A673 (cell line): ENCODE results near the gene WNT7A. TPM values are rescaled to one million over a fixed set of nuclear protein-coding genes. Genes with fewer than 3 reads are reported as not detected.

ENCODE experiments used
- BruUV-seq: library from RNA; stranded (reverse); fragments of 400-500 nt; replicated peaks from 2 replicates; lab custom pipeline; 2021; lab: Mats Ljungman, UMichigan
- CTCF ChIA-PET: fragments of 300-600 bp; sonication (Branson Sonifier 250); formaldehyde crosslinking; loops from one replicate; lab custom pipeline; 2022; ENCODE audit warnings: antibody characterized with exemption; lab: Charles Lee
- POLR2A ChIA-PET: fragments of 300-600 bp; sonication (Branson Sonifier 250); formaldehyde crosslinking; loops from one replicate; lab custom pipeline; 2022; ENCODE audit warnings: antibody characterized with exemption; ENCODE audit not compliant: low non-redundant PET; lab: Charles Lee
- DNase-seq: peaks from one replicate; pipeline ENCODE4 v3.0.0-alpha.2; 2015; ENCODE audit warnings: low spot score
- H3K27ac ChIP-seq: fragments of 200-600 bp; sonication (generic); 2 replicates; pipeline ENCODE4 v1.5.1; 2016; ENCODE audit warnings: mixed run types, low read depth, mild to moderate bottlenecking, mixed read lengths, antibody characterized with exemption, low read length; ENCODE audit not compliant: poor library complexity, severe bottlenecking
- H3K27me3 ChIP-seq: fragments of 200-600 bp; sonication (generic); replicated peaks from 2 replicates; pipeline ENCODE4 v1.6.1; 2017; ENCODE audit warnings: mixed run types, low read depth, mild to moderate bottlenecking, mixed read lengths, antibody characterized with exemption, low read length; ENCODE audit not compliant: insufficient read depth, poor library complexity
- H3K36me3 ChIP-seq: fragments of 200-600 bp; sonication (generic); 2 replicates; pipeline ENCODE4 v1.6.1; 2016; ENCODE audit warnings: mixed run types, mild to moderate bottlenecking, mixed read lengths, antibody characterized with exemption, low read length; ENCODE audit not compliant: insufficient read depth, poor library complexity, severe bottlenecking
- H3K4me1 ChIP-seq: fragments of 200-600 bp; sonication (generic); 2 replicates; pipeline ENCODE4 v1.6.1; 2017; ENCODE audit warnings: mixed run types, mild to moderate bottlenecking, mixed read lengths, antibody characterized with exemption, low read length; ENCODE audit not compliant: insufficient read depth, poor library complexity, severe bottlenecking
- H3K4me3 ChIP-seq: fragments of 200-600 bp; sonication (generic); 2 replicates; pipeline ENCODE4 v1.5.1; 2016; ENCODE audit warnings: low read depth, mixed run types, mild to moderate bottlenecking, mixed read lengths, low read length; ENCODE audit not compliant: poor library complexity, severe bottlenecking
- H3K9me3 ChIP-seq: fragments of 200-600 bp; sonication (generic); 2 replicates; pipeline ENCODE4 v1.6.1; 2016; ENCODE audit warnings: mixed run types, low read depth, mild to moderate bottlenecking, mixed read lengths, antibody characterized with exemption, low read length; ENCODE audit not compliant: poor library complexity, severe bottlenecking
- CTCF ChIP-seq: fragments of 300-800, 200-600 bp; sonication (generic); conservative IDR thresholded peaks from 2 replicates; pipeline ENCODE4 v1.5.1; 2017; ENCODE audit warnings: low read depth, mild to moderate bottlenecking, antibody characterized with exemption, low read length, moderate library complexity, mixed read lengths
- EZH2 ChIP-seq: fragments of 200-600 bp; sonication (generic); IDR thresholded peaks from 2 replicates; pipeline ENCODE4 v1.6.1; 2017; ENCODE audit warnings: borderline replicate concordance, low read depth, mild to moderate bottlenecking, mixed read lengths, antibody characterized with exemption, low read length; ENCODE audit not compliant: poor library complexity, severe bottlenecking
- intact Hi-C: fragments of 100-400 bp; cut with micrococcal nuclease; formaldehyde crosslinking; loops from one replicate; pipeline ENCODE4 v1.10.0; 2022; ENCODE audit not compliant: unreplicated experiment
- total RNA-seq: library from RNA; stranded (reverse); gene quantifications from 2 replicates; pipeline ENCODE4 v1.2.3, GENCODE V29; 2021

The WNT7A gene
- total RNA-seq, 1 experiment from 2014 or later: not detected

DNA sequence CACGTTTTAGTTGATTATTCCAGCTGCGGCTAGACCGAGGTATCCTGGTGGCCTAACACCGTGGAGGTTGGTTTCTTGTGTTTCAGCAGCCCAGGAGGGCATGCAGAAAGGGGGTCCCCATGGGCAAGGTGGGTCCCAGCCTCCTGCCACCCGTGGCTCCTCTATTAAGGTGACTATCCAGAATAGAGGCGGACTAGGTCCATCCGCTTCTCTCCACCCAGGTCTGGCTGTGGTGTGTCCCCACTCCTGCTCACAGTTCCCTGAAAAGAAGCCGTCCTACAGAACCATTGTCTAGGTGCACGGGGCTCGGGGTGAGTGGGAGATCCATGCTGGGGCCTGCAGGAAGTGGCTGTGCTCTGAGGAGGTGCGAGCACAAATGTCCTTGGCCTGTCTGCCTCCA, 81.5 kb downstream of the WNT7A start:
- no peaks in the 10 kb centered on the region for H3K9me3 ChIP-seq
- ChIA-PET POLR2A (no interaction called here), CTCF (no interaction called here)
- no peak overlapping the region for H3K4me3 ChIP-seq
- no peaks in the 10 kb centered on the region for H3K4me1 ChIP-seq
- DNase-seq: no peak
- H3K27me3 ChIP-seq: no peaks in the 10 kb centered on the region
- TF ChIP-seq EZH2 (no peak), CTCF (no peak)
- no TSS peak for BruUV-seq
- H3K36me3 ChIP-seq: no peaks in the 10 kb centered on the region
- intact Hi-C loops: no loop called here
- H3K27ac ChIP-seq: no peak overlapping the region

DNA sequence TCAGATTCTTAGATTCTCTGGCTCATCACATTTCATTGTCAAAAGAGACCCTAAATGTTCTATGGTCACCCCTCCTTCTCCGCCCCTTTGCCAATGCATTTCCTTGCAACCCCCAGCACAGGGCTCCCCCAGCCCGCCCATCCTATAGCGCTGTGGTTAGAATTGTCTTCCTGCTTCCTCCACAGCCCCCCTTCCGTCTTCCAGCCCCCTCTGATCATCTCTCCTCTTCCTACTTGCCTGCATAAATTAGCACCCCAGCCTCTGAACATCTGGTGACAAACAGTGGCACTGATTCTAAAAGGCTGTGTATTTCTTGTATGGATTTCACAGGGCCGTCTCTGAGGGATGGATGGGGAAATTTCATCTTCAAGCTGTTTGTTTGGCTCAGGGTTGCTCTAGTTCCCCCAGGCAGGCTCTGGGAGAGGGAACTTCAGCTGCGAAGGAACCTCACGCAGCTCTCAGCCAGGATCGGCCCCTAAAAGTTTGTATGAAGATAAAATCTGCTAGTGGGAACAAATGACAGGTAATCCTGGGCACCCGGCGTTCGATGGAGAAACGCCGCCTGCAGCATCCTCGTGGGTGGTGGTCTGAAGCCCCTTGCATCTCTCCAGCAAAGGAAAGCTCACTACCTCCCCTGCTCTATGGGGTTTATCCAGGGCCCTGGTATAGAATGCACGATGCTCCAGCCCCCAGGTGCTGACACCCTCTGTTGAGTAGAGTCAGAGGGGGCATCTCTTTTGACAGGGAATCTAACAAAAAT, 83.0 kb downstream of the WNT7A start:
- no peak overlapping the region for H3K27ac ChIP-seq
- intact Hi-C loops: no loop called here
- H3K27me3 ChIP-seq: peaks cover 9% of the 10 kb centered on the region
- H3K36me3 ChIP-seq: no peaks in the 10 kb centered on the region
- ChIA-PET POLR2A (no interaction called here), CTCF (no interaction called here)
- H3K4me3 ChIP-seq: no peak overlapping the region
- no peaks in the 10 kb centered on the region for H3K4me1 ChIP-seq
- BruUV-seq: no TSS peak
- no peak for DNase-seq
- H3K9me3 ChIP-seq: no peaks in the 10 kb centered on the region
- TF ChIP-seq EZH2 (no peak), CTCF (no peak)

GRCh38 chr3:13795816-13796215, 84.1 kb downstream of the WNT7A start:
- Histone ChIP-seq H3K9me3 (no peaks in the 10 kb centered on the region), H3K4me3 (no peak overlapping the region), H3K27me3 (peaks cover 16% of the 10 kb centered on the region), H3K27ac (no peak overlapping the region), H3K4me1 (no peaks in the 10 kb centered on the region), H3K36me3 (no peaks in the 10 kb centered on the region)
- intact Hi-C loops: no loop called here
- no peak for DNase-seq
- BruUV-seq: no TSS peak
- POLR2A ChIA-PET: no interaction called here
- TF ChIP-seq CTCF: no peak
- TF ChIP-seq EZH2: no peak
- CTCF ChIA-PET: no interaction called here
